Measurements from ENCODE around the gene DNAH11.

GRCh38 chr7:21908746-21909145 is 365.9 kb downstream of the DNAH11 start:
- no peak for TF ChIP-seq GATA2 (IDR thresholded peaks at IDR 0.05; ENCODE audit: low read depth, low read length)
- TF ChIP-seq GATA3 (IDR thresholded peaks at IDR 0.05; ENCODE audit: low read depth, low read length) = no peak

Data from SH-SY5Y (cell line).